ENCODE results near the gene UNKL.

UNKL gene

DNA sequence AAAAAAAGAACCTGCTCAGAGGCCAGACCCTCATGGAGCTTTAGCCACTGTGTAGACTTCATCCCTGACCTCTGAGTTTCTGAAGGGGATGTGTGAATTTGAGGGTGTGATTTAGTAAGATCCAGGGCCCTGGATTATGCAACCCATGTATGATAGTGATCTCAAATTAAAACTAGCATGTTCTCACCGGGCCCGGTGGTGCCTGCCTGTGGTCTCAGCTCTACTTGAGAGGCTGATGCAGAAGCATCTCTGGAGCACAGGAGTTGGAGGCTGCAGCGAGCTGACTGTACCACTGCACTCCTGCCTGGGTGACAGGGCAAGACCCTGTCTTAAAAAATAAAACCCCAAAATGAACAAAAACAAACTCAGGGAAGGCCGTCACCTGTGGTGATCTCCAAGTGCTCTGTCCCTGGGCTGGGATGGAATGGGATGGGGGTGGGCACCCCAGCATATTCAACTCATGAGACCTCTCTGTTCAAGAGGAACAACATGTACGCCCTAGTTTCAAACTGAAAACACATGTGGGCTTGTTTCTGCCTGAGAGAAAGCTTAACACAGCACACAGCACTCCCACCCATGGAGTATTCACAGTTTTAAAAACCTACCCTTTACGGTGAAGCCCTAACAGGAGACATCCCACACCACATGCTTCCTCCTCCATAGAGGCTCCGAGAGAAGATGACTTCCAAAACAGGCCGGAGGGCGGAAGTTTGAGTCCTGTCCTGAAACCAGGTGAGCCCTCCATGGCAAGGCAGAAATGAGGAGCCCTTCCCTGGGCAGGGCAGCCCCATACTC is 32.7 kb downstream of the UNKL start (continued):
- TF ChIP-seq KLF7 (tag by site-specific recombination; IDR thresholded peaks at IDR 0.05; ENCODE audit: borderline replicate concordance) (no peak), ZNF626 (tag by site-specific recombination; IDR thresholded peaks at IDR 0.05) (no peak), ZNF530 (tag by site-specific recombination; IDR thresholded peaks at IDR 0.05; ENCODE audit: low read depth) (no peak)

DNA sequence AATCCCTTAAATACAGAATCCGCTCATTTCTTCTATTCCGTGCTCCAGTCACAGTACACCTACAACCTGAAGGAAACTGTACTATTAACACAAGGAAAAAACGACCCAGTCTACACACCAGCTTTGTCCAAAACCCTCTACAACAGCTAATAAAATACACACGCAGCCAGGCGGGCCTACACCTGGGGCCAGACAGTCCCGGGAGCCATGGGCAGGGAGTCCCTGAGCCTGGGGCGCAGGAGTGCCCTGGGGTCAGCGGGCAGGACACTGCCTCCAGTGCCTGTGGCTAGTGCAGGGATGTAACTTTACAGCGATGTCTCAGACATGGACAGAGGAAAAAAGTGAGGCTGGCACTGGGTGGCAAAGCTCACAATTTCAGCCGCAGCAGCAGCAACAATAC is 34.3 kb downstream of the UNKL start:
- no peak overlapping the region for H3K27ac ChIP-seq (ENCODE audit: extremely low read depth, low read depth, low read length)
- ChIA-PET CTCF (interaction anchor here (0.6 to 2.3 kb wide), 5 partner anchors 15 to 61 kb away, joined by 3 to 7 read pairs (median 3); no protein-coding TSS in a partner anchor), POLR2A (interaction anchor here (0.7 to 2.0 kb wide), 2 partner anchors 16 to 27 kb away, joined by 3 to 14 read pairs; no protein-coding TSS in a partner anchor)
- TF ChIP-seq, protein P1, sequence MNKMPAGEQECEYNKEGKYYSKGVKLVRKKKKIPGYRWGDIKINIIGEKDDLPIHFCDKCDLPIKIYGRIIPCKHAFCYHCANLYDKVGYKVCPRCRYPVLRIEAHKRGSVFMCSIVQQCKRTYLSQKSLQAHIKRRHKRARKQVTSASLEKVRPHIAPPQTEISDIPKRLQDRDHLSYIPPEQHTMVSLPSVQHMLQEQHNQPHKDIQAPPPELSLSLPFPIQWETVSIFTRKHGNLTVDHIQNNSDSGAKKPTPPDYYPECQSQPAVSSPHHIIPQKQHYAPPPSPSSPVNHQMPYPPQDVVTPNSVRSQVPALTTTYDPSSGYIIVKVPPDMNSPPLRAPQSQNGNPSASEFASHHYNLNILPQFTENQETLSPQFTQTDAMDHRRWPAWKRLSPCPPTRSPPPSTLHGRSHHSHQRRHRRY (tag by site-specific recombination; IDR thresholded peaks at IDR 0.05), result no peak
- TF ChIP-seq ZNF664 (tag by site-specific recombination; IDR thresholded peaks at IDR 0.05), result no peak
- no peak for TF ChIP-seq ZNF324 (tag by site-specific recombination; IDR thresholded peaks at IDR 0.05)
- TF ChIP-seq ZNF394 (tag by site-specific recombination; IDR thresholded peaks at IDR 0.05; ENCODE audit: borderline replicate concordance), result no peak
- TF ChIP-seq ZNF214 (tag by site-specific recombination; IDR thresholded peaks at IDR 0.05; ENCODE audit: borderline replicate concordance), result no peak
- no peak for TF ChIP-seq ZNF830 (tag by site-specific recombination; IDR thresholded peaks at IDR 0.05; ENCODE audit: low read depth)
- no peak for TF ChIP-seq ZNF274 (IDR thresholded peaks at IDR 0.05; ENCODE audit: low read length)
- no peak for TF ChIP-seq ZNF274 (tag by site-specific recombination; IDR thresholded peaks at IDR 0.05; ENCODE audit: borderline replicate concordance)
- no peak for TF ChIP-seq ZNF221 (tag by site-specific recombination; IDR thresholded peaks at IDR 0.05; ENCODE audit: borderline replicate concordance)
- no peak for TF ChIP-seq TRIM28 (IDR thresholded peaks at IDR 0.05; ENCODE audit: borderline replicate concordance, low read length)
- no peak for TF ChIP-seq ZNF19 (tag by site-specific recombination; IDR thresholded peaks at IDR 0.05; ENCODE audit: low read depth)
- TF ChIP-seq, protein P2, sequence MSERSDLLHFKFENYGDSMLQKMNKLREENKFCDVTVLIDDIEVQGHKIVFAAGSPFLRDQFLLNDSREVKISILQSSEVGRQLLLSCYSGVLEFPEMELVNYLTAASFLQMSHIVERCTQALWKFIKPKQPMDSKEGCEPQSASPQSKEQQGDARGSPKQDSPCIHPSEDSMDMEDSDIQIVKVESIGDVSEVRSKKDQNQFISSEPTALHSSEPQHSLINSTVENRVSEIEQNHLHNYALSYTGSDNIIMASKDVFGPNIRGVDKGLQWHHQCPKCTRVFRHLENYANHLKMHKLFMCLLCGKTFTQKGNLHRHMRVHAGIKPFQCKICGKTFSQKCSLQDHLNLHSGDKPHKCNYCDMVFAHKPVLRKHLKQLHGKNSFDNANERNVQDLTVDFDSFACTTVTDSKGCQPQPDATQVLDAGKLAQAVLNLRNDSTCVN (tag by site-specific recombination; optimal IDR thresholded peaks at IDR 0.05), result no peak
- TF ChIP-seq PRDM1 (tag by site-specific recombination; IDR thresholded peaks at IDR 0.05), result no peak
- no peak for TF ChIP-seq ZNF530 (tag by site-specific recombination; IDR thresholded peaks at IDR 0.05; ENCODE audit: low read depth)
- TF ChIP-seq ZNF175 (tag by site-specific recombination; IDR thresholded peaks at IDR 0.05), result no peak
- no peak for TF ChIP-seq ZNF174 (tag by site-specific recombination; IDR thresholded peaks at IDR 0.05)
- TF ChIP-seq ZFP3 (tag by site-specific recombination; IDR thresholded peaks at IDR 0.05; ENCODE audit: low read depth), result no peak
- no peak for TF ChIP-seq ZNF112 (tag by site-specific recombination; IDR thresholded peaks at IDR 0.05)
- no peak for TF ChIP-seq ZBTB17 (tag by site-specific recombination; IDR thresholded peaks at IDR 0.05)
- peaks cover 0 to 22% of the 10 kb centered on the region in 2 experiments; a peak in 1 of 3 replicates for H3K36me3 ChIP-seq (ENCODE audit: control insufficient read depth in 2 of 2, insufficient read depth in 1 of 2, low read length in 2 of 2)
- no peaks in the 10 kb centered on the region for H3K9me3 ChIP-seq (ENCODE audit: control insufficient read depth, insufficient read depth, low read depth, low read length)
- H3K4me1 ChIP-seq (ENCODE audit: control insufficient read depth, insufficient read depth, low read length), result 0 out of 2 replicates have a peak, but pooled peaks cover 3% of the 10 kb centered on the region
- no peak overlapping the region for H3K4me3 ChIP-seq (ENCODE audit: low read depth, low read length)
